ENCODE measurements around the gene TMCO6.
A peak's percentile ranks its signal among the peaks of the same experiment; 100 is the strongest.
"Not testable (repeated sequence)": the region's sequence is repeated elsewhere in the genome, so short reads cannot be mapped to it uniquely, and the experiment has no call there.

TMCO6 gene

GRCh38 chr5:140635291-140636257, 3.7 kb upstream of the TMCO6 start:
- H3K4me3 ChIP-seq (ENCODE audit: low read depth, low read length), result no peak overlapping the region
- TF ChIP-seq CTCF (IDR thresholded peaks at IDR 0.05; ENCODE audit: borderline replicate concordance, insufficient read depth, low read depth, low read length), result no peak

DNA sequence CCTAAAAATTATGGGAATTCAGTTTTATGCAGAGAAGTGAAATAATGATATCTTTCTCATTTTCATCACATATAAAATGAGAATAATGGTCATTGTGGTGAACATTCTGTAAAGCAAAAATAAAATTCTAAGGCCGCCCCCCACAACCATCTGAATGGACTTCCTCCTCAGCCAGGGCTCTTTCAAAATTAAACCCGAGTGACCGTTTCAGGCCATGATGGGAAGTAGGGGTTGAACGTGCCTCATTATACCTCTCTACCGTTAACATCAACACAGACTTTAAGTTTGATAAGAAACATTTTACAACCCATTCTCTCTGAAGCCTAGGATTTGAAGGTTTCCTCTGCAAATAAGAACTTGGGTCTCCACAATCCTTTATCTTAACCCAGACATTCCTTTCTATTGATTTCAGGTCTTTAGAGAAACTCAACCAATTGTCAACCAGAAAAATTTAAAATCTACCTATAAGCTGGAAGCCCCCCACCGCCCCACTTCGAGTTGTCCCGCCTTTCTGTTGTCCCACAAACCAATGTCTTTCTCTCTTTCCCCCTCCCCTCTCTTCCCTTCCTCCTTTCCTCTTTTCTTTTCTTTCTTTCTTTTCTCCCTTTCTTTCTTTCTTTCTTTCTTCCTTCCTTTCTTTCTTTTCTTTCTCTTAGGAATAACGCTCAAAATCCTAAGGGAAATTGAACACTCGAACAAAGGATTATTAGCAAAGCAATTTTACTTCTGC, 1.7 kb upstream of the TMCO6 start:
- no peak overlapping the region for H3K4me3 ChIP-seq (ENCODE audit: low read depth, low read length)
- no peak for TF ChIP-seq CTCF (IDR thresholded peaks at IDR 0.05; ENCODE audit: borderline replicate concordance, insufficient read depth, low read depth, low read length)

- H3K4me3 ChIP-seq (ENCODE audit: low read depth, low read length), result peak overlapping the region; percentile 79
Observed at GRCh38 chr5:140638898-140639147, 428 bp upstream of the TMCO6 start.

- no peak for TF ChIP-seq CTCF (IDR thresholded peaks at IDR 0.05; ENCODE audit: borderline replicate concordance, insufficient read depth, low read depth, low read length)
- H3K4me3 ChIP-seq (ENCODE audit: low read depth, low read length), result no peak overlapping the region
Observed at GRCh38 chr5:140641716-140642115, 2.5 kb downstream of the TMCO6 start.

DNA sequence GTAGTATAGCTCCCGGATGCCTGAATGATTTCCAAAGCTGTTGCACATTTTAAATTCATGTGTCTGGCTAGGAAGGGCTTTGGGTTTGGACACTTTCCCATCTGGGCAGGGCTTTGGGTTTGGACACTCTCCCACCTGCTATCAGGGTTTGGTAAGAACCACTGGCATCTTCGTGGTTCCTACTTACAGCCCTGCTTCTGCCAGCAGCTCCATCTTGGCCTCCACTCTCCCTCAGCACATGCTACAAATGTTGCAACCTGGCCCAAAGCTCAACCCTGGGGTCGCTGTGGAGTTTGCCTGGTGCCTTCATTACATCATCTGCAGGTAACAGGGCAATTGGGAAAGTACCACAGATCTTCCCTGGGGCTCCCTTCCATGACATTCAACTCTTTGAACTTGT, 3.5 kb downstream of the TMCO6 start:
- H3K4me3 ChIP-seq (ENCODE audit: low read depth, low read length), result no peak overlapping the region
- no peak for TF ChIP-seq CTCF (IDR thresholded peaks at IDR 0.05; ENCODE audit: borderline replicate concordance, insufficient read depth, low read depth, low read length)

DNA sequence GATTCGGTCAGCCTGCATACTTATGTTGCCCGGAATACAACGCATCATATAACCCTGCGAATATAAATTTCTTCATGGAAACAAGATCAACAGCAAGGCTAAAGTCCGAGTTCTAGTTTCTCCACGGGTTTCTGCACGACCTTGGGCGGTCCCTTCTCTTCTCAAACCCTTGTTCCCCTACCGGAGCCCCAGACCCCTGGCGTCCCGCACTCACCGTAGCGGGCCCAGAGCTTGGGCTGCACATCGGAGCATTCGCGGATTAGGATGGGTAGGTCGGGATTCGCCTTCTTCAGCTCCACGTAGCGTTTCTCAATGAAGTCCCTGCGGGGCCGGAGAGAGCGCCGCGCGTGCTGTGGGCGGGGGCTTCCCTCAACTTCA, 7.8 kb downstream of the TMCO6 start:
- no peak for TF ChIP-seq CTCF (IDR thresholded peaks at IDR 0.05; ENCODE audit: borderline replicate concordance, insufficient read depth, low read depth, low read length)
- peak overlapping the region; percentile 68 for H3K4me3 ChIP-seq (ENCODE audit: low read depth, low read length)

GRCh38 chr5:140658870-140659269, 19.6 kb downstream of the TMCO6 start:
- TF ChIP-seq CTCF (IDR thresholded peaks at IDR 0.05; ENCODE audit: borderline replicate concordance, insufficient read depth, low read depth, low read length), result no peak

GRCh38 chr5:140660371-140660770, 21.1 kb downstream of the TMCO6 start:
- H3K4me3 ChIP-seq (ENCODE audit: low read depth, low read length), result not testable (repeated sequence)

More at GRCh38 chr5:140658870-140659269, 19.6 kb downstream of the TMCO6 start:
- H3K4me3 ChIP-seq (ENCODE audit: low read depth, low read length), result no peak overlapping the region
